PC-9 (cell line): ENCODE data around the gene SHFL. TPM values are rescaled to one million over a fixed set of nuclear protein-coding genes. Genes with fewer than 3 reads are reported as not detected.

Experiments used
- BruUV-seq: library from RNA; stranded (reverse); fragments of 400-500 nt; replicated peaks from 2 replicates; lab custom pipeline; 2021; lab: Mats Ljungman, UMichigan
- CTCF ChIA-PET: fragments of 300-600 bp; sonication (Branson Sonifier 250); formaldehyde crosslinking; loops from one replicate; lab custom pipeline; 2022; ENCODE audit warnings: antibody characterized with exemption; lab: Charles Lee
- POLR2A ChIA-PET: fragments of 300-600 bp; sonication (Branson Sonifier 250); formaldehyde crosslinking; loops from one replicate; lab custom pipeline; 2022; ENCODE audit warnings: antibody characterized with exemption; ENCODE audit not compliant: unreplicated experiment; lab: Charles Lee
- DNase-seq, 2 experiments: peaks; one replicate each; pipeline versions ENCODE4 v3.0.0 to v3.0.0-alpha.2; 2015 to 2022; ENCODE audit warnings: mixed read lengths in 1 of 2
- H2AFZ ChIP-seq: fragments of 200-600 bp; sonication (generic); 2 replicates; pipeline ENCODE4 v1.8.1; 2017; ENCODE audit warnings: antibody characterized with exemption
- H3F3A ChIP-seq: fragments of 200-600 bp; sonication (generic); 2 replicates; pipeline ENCODE4 v1.8.1; 2017; ENCODE audit warnings: antibody characterized with exemption, mild to moderate bottlenecking, low read depth; ENCODE audit not compliant: insufficient read depth
- H3K27ac ChIP-seq: fragments of 200-600 bp; sonication (generic); 2 replicates; pipeline ENCODE4 v1.6.1; 2016; ENCODE audit warnings: mixed run types
- H3K27me3 ChIP-seq: fragments of 200-600 bp; sonication (generic); 2 replicates; pipeline ENCODE4 v1.6.1; 2016; ENCODE audit warnings: low read depth, mixed run types; ENCODE audit not compliant: insufficient read depth
- H3K36me3 ChIP-seq: fragments of 200-600 bp; sonication (generic); 2 replicates; pipeline ENCODE4 v1.6.1; 2016; ENCODE audit warnings: low read depth, mixed run types
- H3K4me1 ChIP-seq: fragments of 200-600 bp; sonication (generic); replicated peaks from 2 replicates; pipeline ENCODE4 v1.6.1; 2016; ENCODE audit warnings: mixed run types; ENCODE audit not compliant: insufficient read depth
- H3K4me2 ChIP-seq: fragments of 200-600 bp; sonication (generic); 2 replicates; pipeline ENCODE4 v1.6.1; 2017; ENCODE audit warnings: mixed run types
- H3K4me3 ChIP-seq: fragments of 200-600 bp; sonication (generic); 2 replicates; pipeline ENCODE4 v1.6.1; 2016; ENCODE audit warnings: mixed run types
- H3K79me2 ChIP-seq: fragments of 200-600 bp; sonication (generic); 2 replicates; pipeline ENCODE4 v1.6.1; 2017; ENCODE audit warnings: low read depth, mixed run types
- H3K9me2 ChIP-seq: fragments of 200-600 bp; sonication (generic); 2 replicates; pipeline ENCODE4 v1.8.1; 2017; ENCODE audit warnings: mild to moderate bottlenecking; ENCODE audit not compliant: insufficient read depth
- H3K9me3 ChIP-seq: fragments of 200-600 bp; sonication (generic); 2 replicates; pipeline ENCODE4 v1.8.1; 2016; ENCODE audit warnings: low read depth; ENCODE audit not compliant: insufficient read depth
- H4K20me1 ChIP-seq: fragments of 200-600 bp; sonication (generic); 2 replicates; pipeline ENCODE4 v1.8.1; 2017; ENCODE audit not compliant: insufficient read depth
- EZH2 ChIP-seq: fragments of 200-600 bp; sonication (generic); IDR thresholded peaks from 2 replicates; pipeline ENCODE4 v1.8.0; 2017; ENCODE audit warnings: antibody characterized with exemption, low read depth
- intact Hi-C: fragments of 100-400 bp; cut with micrococcal nuclease; formaldehyde crosslinking; loops from one replicate; pipeline ENCODE4 v1.10.0; 2022; ENCODE audit not compliant: unreplicated experiment
- total RNA-seq: library from RNA; stranded (reverse); gene quantifications from 2 replicates; pipeline ENCODE4 v1.2.3, GENCODE V29; 2021
- TF ChIP-seq, protein P1 (sequence below): fragments of 200-600 bp; sonication (generic); conservative IDR thresholded peaks from 2 replicates; pipeline ENCODE4 v1.6.1; 2017; ENCODE audit warnings: mixed run types, antibody characterized with exemption, mild to moderate bottlenecking, moderate library complexity

The SHFL gene
- total RNA-seq, 1 experiment from 2014 or later = 25.6 TPM

- Histone ChIP-seq H3F3A (peaks cover 4% of the 10 kb centered on the region; the same call in 1 of the 2 replicates), H3K27ac (no peak overlapping the region), H3K27me3 (no peaks in the 10 kb centered on the region), H3K4me2 (no peak overlapping the region), H3K36me3 (peaks cover 38% of the 10 kb centered on the region), H3K4me3 (no peak overlapping the region), H3K9me2 (no peaks in the 10 kb centered on the region), H2AFZ (no peak overlapping the region), H3K4me1 (no peaks in the 10 kb centered on the region), H3K79me2 (no peaks in the 10 kb centered on the region), H4K20me1 (no peaks in the 10 kb centered on the region), H3K9me3 (no peaks in the 10 kb centered on the region)
- ChIA-PET CTCF (no interaction called here), POLR2A (no interaction called here)
- intact Hi-C loops = no loop called here
- no peak for DNase-seq
- TF ChIP-seq EZH2 = no peak
- TF ChIP-seq, protein P1, sequence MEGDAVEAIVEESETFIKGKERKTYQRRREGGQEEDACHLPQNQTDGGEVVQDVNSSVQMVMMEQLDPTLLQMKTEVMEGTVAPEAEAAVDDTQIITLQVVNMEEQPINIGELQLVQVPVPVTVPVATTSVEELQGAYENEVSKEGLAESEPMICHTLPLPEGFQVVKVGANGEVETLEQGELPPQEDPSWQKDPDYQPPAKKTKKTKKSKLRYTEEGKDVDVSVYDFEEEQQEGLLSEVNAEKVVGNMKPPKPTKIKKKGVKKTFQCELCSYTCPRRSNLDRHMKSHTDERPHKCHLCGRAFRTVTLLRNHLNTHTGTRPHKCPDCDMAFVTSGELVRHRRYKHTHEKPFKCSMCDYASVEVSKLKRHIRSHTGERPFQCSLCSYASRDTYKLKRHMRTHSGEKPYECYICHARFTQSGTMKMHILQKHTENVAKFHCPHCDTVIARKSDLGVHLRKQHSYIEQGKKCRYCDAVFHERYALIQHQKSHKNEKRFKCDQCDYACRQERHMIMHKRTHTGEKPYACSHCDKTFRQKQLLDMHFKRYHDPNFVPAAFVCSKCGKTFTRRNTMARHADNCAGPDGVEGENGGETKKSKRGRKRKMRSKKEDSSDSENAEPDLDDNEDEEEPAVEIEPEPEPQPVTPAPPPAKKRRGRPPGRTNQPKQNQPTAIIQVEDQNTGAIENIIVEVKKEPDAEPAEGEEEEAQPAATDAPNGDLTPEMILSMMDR = no peak
- BruUV-seq = no TSS peak
Observed at GRCh38 chr19:10137751-10138682, 51.9 kb downstream of the SHFL start.

DNA sequence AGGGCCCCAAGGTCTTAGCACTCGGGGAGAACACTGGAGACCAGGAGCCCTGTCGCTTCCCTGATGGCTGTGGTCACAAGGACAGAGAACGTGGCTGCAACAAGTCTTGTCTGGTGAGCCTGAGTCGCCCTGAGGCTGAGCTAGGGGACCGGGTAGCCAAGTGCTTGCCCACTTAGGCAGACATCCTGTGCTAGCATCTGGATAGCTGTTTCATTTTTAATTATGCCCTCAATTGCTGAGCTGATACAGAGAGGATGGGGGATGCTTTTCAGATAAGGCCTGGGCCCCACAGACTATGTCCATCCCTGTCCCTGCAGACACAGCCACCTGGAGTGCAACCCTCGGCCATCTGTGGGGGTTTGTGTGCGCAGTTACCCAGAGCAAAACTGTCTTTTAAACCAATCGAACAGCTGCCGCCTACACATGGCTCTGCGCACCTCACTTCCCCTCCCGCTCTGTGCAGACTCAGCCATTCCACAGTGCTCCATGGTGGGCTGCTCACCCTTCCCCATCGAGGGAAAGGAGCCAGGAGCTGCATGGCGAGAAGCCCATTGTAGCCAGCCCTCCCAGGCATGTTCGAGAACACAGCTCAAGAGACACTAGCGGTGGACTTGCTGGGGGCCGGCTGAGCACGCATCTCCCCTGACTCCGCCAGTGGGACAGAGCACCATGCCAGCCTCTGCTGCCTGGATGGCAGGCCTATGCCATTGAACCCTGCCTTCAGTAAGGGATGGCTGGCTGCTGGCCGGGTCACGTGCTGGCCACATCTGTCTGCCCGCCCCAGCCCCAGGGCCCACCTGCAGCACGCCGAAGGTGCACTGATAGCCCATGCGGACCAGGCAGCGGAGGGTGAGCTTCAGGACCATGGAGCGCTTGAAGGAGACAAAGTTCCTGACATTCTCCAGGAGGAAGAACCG, 53.0 kb downstream of the SHFL start:
- DNase-seq = no peak
- POLR2A ChIA-PET = no interaction called here
- BruUV-seq = no TSS peak
- Histone ChIP-seq H3K4me3 (no peak overlapping the region), H3K36me3 (peaks cover 44% of the 10 kb centered on the region), H3F3A (peaks cover 4% of the 10 kb centered on the region; the same call in 1 of the 2 replicates), H3K4me1 (no peaks in the 10 kb centered on the region), H3K9me3 (no peaks in the 10 kb centered on the region), H3K9me2 (no peaks in the 10 kb centered on the region), H3K27ac (no peak overlapping the region), H2AFZ (no peak overlapping the region), H3K4me2 (no peak overlapping the region), H3K27me3 (no peaks in the 10 kb centered on the region), H4K20me1 (no peaks in the 10 kb centered on the region), H3K79me2 (no peaks in the 10 kb centered on the region)
- intact Hi-C loops = no loop called here
- TF ChIP-seq, protein P1 = no peak
- CTCF ChIA-PET = no interaction called here

DNA sequence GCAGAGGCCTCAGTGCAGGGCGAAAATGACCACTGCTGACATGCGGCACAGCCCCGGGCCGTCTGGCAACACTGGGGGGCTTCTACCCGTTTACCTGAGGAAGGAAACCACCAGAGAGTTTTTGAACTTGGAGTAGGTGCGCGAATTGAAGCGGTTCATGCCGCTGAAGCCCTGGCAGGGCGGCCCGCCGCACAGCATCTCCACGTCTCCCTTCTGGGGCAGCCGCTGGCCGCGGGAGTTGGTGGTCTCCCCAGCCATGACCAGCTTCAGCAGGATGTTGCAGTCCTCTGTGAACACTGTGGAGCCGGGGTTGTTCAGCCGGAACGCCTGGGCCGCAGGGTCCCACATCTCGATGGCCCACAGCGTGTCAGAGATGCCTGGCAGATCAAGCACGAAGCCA, 53.8 kb downstream of the SHFL start:
- no peak overlapping the region for H2AFZ ChIP-seq
- H3K9me2 ChIP-seq = no peaks in the 10 kb centered on the region
- no peak overlapping the region for H3K4me2 ChIP-seq
- H4K20me1 ChIP-seq = no peaks in the 10 kb centered on the region
- H3K9me3 ChIP-seq = no peaks in the 10 kb centered on the region
- no TSS peak for BruUV-seq
- no peaks in the 10 kb centered on the region for H3K4me1 ChIP-seq
- H3K27me3 ChIP-seq = no peaks in the 10 kb centered on the region
- no peaks in the 10 kb centered on the region for H3K79me2 ChIP-seq
- no peak overlapping the region for H3K27ac ChIP-seq
- POLR2A ChIA-PET = interaction anchor here (0.5 kb wide), 1 partner anchor 121 kb away, joined by 3 read pairs; no protein-coding TSS in a partner anchor
- no peak for TF ChIP-seq EZH2
- TF ChIP-seq, protein P1 = no peak
- H3F3A ChIP-seq = peaks cover 4% of the 10 kb centered on the region; the same call in 1 of the 2 replicates
- CTCF ChIA-PET = no interaction called here
- H3K36me3 ChIP-seq = peaks cover 44% of the 10 kb centered on the region
- no peak for DNase-seq
- H3K4me3 ChIP-seq = no peak overlapping the region
- intact Hi-C loops = no loop called here
